HL-60 (cell line): ENCODE data around the gene C20orf144.
A peak's percentile ranks its signal among the peaks of the same experiment; 100 is the strongest.

ENCODE experiments used
- GABPA ChIP-seq: IDR thresholded peaks from 2 replicates; pipeline ENCODE4 v1.6.1; 2012; ENCODE audit warnings: low read depth
- POLR2AphosphoS5 ChIP-seq: IDR thresholded peaks from 2 replicates; pipeline ENCODE4 v1.6.1; 2012; ENCODE audit warnings: low read depth
- SPI1 ChIP-seq: IDR thresholded peaks from 2 replicates; pipeline ENCODE4 v1.6.1; 2012; ENCODE audit warnings: low read depth, mild to moderate bottlenecking, borderline replicate concordance
- TF ChIP-seq, protein P1 (sequence below): IDR thresholded peaks from one replicate; pipeline ENCODE4 v1.5.1; 2011; ENCODE audit warnings: low read length, control low read depth, inconsistent platforms; ENCODE audit not compliant: insufficient read depth
- TF ChIP-seq, protein P2 (sequence below): IDR thresholded peaks from 2 replicates; pipeline ENCODE4 v1.6.1; 2012; ENCODE audit warnings: low read depth; ENCODE audit not compliant: insufficient replicate concordance

DNA sequence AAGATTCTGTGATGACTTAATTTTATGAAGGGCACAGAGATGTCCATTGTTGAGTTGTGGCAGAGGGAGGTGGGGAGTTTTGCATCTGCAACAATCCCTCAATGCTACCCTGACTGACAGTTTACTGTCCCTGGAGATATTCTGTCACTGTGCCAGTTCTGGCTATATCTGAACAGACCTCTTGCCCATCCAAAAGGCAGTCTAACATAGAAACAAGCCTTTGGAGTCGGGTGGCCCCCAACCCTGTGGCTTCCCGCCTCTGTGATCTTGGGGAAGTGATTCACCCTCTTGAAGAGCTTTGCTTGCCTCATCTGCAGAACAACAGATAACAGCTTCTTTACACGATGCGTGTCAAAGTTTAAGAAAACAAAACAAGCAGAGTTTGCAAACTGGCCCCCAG, 27.8 kb downstream of the C20orf144 start:
- TF ChIP-seq, protein P1, sequence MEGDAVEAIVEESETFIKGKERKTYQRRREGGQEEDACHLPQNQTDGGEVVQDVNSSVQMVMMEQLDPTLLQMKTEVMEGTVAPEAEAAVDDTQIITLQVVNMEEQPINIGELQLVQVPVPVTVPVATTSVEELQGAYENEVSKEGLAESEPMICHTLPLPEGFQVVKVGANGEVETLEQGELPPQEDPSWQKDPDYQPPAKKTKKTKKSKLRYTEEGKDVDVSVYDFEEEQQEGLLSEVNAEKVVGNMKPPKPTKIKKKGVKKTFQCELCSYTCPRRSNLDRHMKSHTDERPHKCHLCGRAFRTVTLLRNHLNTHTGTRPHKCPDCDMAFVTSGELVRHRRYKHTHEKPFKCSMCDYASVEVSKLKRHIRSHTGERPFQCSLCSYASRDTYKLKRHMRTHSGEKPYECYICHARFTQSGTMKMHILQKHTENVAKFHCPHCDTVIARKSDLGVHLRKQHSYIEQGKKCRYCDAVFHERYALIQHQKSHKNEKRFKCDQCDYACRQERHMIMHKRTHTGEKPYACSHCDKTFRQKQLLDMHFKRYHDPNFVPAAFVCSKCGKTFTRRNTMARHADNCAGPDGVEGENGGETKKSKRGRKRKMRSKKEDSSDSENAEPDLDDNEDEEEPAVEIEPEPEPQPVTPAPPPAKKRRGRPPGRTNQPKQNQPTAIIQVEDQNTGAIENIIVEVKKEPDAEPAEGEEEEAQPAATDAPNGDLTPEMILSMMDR, result no peak
- TF ChIP-seq POLR2AphosphoS5, result no peak
- TF ChIP-seq GABPA, result no peak
- TF ChIP-seq, protein P2, sequence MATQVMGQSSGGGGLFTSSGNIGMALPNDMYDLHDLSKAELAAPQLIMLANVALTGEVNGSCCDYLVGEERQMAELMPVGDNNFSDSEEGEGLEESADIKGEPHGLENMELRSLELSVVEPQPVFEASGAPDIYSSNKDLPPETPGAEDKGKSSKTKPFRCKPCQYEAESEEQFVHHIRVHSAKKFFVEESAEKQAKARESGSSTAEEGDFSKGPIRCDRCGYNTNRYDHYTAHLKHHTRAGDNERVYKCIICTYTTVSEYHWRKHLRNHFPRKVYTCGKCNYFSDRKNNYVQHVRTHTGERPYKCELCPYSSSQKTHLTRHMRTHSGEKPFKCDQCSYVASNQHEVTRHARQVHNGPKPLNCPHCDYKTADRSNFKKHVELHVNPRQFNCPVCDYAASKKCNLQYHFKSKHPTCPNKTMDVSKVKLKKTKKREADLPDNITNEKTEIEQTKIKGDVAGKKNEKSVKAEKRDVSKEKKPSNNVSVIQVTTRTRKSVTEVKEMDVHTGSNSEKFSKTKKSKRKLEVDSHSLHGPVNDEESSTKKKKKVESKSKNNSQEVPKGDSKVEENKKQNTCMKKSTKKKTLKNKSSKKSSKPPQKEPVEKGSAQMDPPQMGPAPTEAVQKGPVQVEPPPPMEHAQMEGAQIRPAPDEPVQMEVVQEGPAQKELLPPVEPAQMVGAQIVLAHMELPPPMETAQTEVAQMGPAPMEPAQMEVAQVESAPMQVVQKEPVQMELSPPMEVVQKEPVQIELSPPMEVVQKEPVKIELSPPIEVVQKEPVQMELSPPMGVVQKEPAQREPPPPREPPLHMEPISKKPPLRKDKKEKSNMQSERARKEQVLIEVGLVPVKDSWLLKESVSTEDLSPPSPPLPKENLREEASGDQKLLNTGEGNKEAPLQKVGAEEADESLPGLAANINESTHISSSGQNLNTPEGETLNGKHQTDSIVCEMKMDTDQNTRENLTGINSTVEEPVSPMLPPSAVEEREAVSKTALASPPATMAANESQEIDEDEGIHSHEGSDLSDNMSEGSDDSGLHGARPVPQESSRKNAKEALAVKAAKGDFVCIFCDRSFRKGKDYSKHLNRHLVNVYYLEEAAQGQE, result no peak
- TF ChIP-seq SPI1, result peak; percentile 41; the same call in 1 of the 2 replicates
